ENCODE measurements around the gene GATA2. TPM values are rescaled to one million over a fixed set of nuclear protein-coding genes. Genes with fewer than 3 reads are reported as not detected.

Gene GATA2
- total and polyA plus RNA-seq, 2 experiments from 2014 or later: 0.52 to 0.83 TPM

DNA sequence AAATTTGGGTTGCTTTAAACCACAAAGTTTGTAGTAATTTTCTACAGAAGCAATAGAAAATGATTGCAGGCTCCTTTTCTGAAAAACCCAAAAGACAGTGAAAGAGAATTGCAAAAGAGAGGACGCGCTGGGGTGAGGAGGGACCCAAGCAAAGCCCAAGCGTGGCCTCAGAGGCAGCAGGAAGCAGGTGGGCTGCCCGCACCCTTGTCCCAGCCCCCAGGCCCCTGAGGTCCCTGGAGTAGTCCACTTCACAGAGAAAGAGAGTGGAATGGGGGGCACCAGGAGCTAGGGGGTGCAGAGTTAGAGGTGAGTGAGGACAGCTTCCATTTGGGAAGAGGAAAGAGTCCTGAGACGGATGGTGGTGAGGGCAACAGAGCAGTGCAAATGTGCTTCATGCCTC is 37.9 kb downstream of the GATA2 start (continued):
- TF ChIP-seq EZH2 (IDR thresholded peaks at IDR 0.05; ENCODE audit: low read depth, unreplicated experiment): no peak

DNA sequence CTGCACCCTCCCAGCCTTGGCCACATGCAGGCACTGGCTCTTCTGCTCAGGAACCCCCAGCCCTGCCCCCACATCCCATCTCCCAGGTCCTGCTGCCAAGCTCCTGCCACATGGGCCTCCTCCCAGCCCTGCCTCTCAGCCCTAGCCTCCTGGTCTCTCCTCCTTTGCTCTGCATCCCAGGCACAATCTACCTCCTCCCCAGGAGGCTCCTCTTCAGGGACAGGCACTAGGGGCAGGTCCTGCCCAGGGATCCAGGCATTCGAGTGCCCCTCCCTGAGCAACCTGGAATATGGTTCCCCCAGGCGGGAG is 38.7 kb downstream of the GATA2 start:
- H3K27ac ChIP-seq (ENCODE audit: low read depth): no peak overlapping the region
- H3K9me3 Mint-ChIP-seq: no peaks in the 10 kb centered on the region
- TF ChIP-seq STAT1 (IDR thresholded peaks at IDR 0.05; ENCODE audit: unreplicated experiment): no peak
- TF ChIP-seq, protein P1, sequence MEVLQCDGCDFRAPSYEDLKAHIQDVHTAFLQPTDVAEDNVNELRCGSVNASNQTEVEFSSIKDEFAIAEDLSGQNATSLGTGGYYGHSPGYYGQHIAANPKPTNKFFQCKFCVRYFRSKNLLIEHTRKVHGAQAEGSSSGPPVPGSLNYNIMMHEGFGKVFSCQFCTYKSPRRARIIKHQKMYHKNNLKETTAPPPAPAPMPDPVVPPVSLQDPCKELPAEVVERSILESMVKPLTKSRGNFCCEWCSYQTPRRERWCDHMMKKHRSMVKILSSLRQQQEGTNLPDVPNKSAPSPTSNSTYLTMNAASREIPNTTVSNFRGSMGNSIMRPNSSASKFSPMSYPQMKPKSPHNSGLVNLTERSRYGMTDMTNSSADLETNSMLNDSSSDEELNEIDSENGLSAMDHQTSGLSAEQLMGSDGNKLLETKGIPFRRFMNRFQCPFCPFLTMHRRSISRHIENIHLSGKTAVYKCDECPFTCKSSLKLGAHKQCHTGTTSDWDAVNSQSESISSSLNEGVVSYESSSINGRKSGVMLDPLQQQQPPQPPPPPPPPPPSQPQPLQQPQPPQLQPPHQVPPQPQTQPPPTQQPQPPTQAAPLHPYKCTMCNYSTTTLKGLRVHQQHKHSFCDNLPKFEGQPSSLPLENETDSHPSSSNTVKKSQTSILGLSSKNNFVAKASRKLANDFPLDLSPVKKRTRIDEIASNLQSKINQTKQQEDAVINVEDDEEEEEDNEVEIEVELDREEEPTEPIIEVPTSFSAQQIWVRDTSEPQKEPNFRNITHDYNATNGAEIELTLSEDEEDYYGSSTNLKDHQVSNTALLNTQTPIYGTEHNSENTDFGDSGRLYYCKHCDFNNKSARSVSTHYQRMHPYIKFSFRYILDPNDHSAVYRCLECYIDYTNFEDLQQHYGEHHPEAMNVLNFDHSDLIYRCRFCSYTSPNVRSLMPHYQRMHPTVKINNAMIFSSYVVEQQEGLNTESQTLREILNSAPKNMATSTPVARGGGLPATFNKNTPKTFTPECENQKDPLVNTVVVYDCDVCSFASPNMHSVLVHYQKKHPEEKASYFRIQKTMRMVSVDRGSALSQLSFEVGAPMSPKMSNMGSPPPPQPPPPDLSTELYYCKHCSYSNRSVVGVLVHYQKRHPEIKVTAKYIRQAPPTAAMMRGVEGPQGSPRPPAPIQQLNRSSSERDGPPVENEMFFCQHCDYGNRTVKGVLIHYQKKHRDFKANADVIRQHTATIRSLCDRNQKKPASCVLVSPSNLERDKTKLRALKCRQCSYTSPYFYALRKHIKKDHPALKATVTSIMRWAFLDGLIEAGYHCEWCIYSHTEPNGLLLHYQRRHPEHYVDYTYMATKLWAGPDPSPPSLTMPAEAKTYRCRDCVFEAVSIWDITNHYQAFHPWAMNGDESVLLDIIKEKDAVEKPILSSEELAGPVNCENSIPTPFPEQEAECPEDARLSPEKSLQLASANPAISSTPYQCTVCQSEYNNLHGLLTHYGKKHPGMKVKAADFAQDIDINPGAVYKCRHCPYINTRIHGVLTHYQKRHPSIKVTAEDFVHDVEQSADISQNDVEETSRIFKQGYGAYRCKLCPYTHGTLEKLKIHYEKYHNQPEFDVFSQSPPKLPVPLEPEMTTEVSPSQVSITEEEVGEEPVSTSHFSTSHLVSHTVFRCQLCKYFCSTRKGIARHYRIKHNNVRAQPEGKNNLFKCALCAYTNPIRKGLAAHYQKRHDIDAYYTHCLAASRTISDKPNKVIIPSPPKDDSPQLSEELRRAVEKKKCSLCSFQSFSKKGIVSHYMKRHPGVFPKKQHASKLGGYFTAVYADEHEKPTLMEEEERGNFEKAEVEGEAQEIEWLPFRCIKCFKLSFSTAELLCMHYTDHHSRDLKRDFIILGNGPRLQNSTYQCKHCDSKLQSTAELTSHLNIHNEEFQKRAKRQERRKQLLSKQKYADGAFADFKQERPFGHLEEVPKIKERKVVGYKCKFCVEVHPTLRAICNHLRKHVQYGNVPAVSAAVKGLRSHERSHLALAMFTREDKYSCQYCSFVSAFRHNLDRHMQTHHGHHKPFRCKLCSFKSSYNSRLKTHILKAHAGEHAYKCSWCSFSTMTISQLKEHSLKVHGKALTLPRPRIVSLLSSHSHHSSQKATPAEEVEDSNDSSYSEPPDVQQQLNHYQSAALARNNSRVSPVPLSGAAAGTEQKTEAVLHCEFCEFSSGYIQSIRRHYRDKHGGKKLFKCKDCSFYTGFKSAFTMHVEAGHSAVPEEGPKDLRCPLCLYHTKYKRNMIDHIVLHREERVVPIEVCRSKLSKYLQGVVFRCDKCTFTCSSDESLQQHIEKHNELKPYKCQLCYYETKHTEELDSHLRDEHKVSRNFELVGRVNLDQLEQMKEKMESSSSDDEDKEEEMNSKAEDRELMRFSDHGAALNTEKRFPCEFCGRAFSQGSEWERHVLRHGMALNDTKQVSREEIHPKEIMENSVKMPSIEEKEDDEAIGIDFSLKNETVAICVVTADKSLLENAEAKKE (CRISPR knock-in tag; IDR thresholded peaks at IDR 0.05): no peak
- no peak for TF ChIP-seq JUNB (IDR thresholded peaks at IDR 0.05; ENCODE audit: unreplicated experiment)
- no peak for TF ChIP-seq EZH2 (IDR thresholded peaks at IDR 0.05; ENCODE audit: low read depth, unreplicated experiment)
- TF ChIP-seq ZNF114 (CRISPR knock-in tag; IDR thresholded peaks at IDR 0.05): no peak
- TF ChIP-seq POLR2AphosphoS5 (IDR thresholded peaks at IDR 0.05; ENCODE audit: low read depth): no peak
- TF ChIP-seq, protein P2, sequence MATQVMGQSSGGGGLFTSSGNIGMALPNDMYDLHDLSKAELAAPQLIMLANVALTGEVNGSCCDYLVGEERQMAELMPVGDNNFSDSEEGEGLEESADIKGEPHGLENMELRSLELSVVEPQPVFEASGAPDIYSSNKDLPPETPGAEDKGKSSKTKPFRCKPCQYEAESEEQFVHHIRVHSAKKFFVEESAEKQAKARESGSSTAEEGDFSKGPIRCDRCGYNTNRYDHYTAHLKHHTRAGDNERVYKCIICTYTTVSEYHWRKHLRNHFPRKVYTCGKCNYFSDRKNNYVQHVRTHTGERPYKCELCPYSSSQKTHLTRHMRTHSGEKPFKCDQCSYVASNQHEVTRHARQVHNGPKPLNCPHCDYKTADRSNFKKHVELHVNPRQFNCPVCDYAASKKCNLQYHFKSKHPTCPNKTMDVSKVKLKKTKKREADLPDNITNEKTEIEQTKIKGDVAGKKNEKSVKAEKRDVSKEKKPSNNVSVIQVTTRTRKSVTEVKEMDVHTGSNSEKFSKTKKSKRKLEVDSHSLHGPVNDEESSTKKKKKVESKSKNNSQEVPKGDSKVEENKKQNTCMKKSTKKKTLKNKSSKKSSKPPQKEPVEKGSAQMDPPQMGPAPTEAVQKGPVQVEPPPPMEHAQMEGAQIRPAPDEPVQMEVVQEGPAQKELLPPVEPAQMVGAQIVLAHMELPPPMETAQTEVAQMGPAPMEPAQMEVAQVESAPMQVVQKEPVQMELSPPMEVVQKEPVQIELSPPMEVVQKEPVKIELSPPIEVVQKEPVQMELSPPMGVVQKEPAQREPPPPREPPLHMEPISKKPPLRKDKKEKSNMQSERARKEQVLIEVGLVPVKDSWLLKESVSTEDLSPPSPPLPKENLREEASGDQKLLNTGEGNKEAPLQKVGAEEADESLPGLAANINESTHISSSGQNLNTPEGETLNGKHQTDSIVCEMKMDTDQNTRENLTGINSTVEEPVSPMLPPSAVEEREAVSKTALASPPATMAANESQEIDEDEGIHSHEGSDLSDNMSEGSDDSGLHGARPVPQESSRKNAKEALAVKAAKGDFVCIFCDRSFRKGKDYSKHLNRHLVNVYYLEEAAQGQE (IDR thresholded peaks at IDR 0.05; ENCODE audit: unreplicated experiment): no peak
- no peak for TF ChIP-seq CREB1 (CRISPR knock-in tag; IDR thresholded peaks at IDR 0.05; ENCODE audit: low read depth)
- TF ChIP-seq EZH2phosphoT487 (IDR thresholded peaks at IDR 0.05; ENCODE audit: unreplicated experiment): no peak
- TF ChIP-seq, protein P3, sequence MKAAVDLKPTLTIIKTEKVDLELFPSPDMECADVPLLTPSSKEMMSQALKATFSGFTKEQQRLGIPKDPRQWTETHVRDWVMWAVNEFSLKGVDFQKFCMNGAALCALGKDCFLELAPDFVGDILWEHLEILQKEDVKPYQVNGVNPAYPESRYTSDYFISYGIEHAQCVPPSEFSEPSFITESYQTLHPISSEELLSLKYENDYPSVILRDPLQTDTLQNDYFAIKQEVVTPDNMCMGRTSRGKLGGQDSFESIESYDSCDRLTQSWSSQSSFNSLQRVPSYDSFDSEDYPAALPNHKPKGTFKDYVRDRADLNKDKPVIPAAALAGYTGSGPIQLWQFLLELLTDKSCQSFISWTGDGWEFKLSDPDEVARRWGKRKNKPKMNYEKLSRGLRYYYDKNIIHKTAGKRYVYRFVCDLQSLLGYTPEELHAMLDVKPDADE (IDR thresholded peaks at IDR 0.05): no peak
- TF ChIP-seq, protein P4, sequence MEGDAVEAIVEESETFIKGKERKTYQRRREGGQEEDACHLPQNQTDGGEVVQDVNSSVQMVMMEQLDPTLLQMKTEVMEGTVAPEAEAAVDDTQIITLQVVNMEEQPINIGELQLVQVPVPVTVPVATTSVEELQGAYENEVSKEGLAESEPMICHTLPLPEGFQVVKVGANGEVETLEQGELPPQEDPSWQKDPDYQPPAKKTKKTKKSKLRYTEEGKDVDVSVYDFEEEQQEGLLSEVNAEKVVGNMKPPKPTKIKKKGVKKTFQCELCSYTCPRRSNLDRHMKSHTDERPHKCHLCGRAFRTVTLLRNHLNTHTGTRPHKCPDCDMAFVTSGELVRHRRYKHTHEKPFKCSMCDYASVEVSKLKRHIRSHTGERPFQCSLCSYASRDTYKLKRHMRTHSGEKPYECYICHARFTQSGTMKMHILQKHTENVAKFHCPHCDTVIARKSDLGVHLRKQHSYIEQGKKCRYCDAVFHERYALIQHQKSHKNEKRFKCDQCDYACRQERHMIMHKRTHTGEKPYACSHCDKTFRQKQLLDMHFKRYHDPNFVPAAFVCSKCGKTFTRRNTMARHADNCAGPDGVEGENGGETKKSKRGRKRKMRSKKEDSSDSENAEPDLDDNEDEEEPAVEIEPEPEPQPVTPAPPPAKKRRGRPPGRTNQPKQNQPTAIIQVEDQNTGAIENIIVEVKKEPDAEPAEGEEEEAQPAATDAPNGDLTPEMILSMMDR (conservative IDR thresholded peaks at IDR 0.05; ENCODE audit: low read depth in 2 of 2): no peak
- TF ChIP-seq ZNF331 (CRISPR knock-in tag; IDR thresholded peaks at IDR 0.05; ENCODE audit: low read depth): no peak
- no peak for TF ChIP-seq NANOG (IDR thresholded peaks at IDR 0.05; ENCODE audit: borderline replicate concordance)
- no peak overlapping the region for H3K4me2 ChIP-seq
- peaks cover 22% of the 10 kb centered on the region for H3K27me3 Mint-ChIP-seq (ENCODE audit: insufficient read depth, low read depth, poor library complexity)
- H3K27me3 ChIP-seq (ENCODE audit: insufficient read depth): no peaks in the 10 kb centered on the region; the same call in 1 of the 2 replicates
- H3K4me1 Mint-ChIP-seq: no peaks in the 10 kb centered on the region; the same call in 2 of the 3 replicates
- no peak overlapping the region for H2AFZ ChIP-seq
- DNase-seq (ENCODE audit: low spot score): no peak
- no peaks in the 10 kb centered on the region for H3K36me3 ChIP-seq (ENCODE audit: insufficient read depth)
- no peaks in the 10 kb centered on the region for H3K79me2 ChIP-seq (replicated peaks; ENCODE audit: insufficient read depth)
- H3K27ac Mint-ChIP-seq: no peak overlapping the region
- H3F3A ChIP-seq (replicated peaks; ENCODE audit: low read depth): no peaks in the 10 kb centered on the region
- no peak for ATAC-seq
- H3K9me2 ChIP-seq (ENCODE audit: insufficient read depth): no peaks in the 10 kb centered on the region
- no peak overlapping the region for H3K4me3 Mint-ChIP-seq
- H3K4me1 ChIP-seq (ENCODE audit: insufficient read depth): no peaks in the 10 kb centered on the region
- no peak overlapping the region for H3K4me3 ChIP-seq
- H3K36me3 Mint-ChIP-seq (ENCODE audit: low read depth): no peaks in the 10 kb centered on the region; the same call in 2 of the 3 replicates
- no peaks in the 10 kb centered on the region for H4K20me1 ChIP-seq (replicated peaks; ENCODE audit: insufficient read depth)

Data from GM23338 (cell line).